ENCODE results near the gene GCAT.

DNA sequence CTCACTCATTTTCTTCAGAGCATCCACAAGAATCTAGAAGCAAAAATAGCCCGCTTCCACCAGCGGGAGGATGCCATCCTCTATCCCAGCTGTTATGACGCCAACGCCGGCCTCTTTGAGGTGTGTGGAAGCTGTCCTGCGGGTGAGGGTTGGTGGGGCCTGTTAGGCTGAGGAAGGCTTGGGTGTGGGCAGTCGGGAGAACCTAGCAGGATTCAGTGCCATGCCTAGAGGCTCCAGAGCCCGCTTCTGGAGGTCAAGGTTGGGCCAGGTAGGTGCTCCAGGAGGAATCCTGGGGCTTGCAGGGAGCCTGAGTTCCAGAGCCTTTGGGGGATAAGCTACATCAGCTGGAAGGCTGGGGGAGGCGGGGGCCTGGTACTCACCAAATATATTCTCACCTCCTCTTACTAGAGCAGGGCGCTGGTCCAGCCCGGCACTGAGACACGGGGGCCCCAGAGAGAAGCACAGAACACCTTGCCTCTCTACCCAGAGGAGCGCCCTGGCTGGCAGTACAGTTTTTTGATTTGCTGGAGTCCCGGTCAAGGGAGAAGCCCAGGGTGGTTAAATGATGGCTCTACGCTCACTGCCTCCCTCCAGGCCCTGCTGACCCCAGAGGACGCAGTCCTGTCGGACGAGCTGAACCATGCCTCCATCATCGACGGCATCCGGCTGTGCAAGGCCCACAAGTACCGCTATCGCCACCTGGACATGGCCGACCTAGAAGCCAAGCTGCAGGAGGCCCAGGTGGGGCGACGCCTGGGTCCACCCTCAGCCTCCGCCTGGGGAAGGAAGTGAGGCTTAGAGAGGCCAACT is 5.3 kb downstream of the GCAT start:
- TF ChIP-seq, protein P1, sequence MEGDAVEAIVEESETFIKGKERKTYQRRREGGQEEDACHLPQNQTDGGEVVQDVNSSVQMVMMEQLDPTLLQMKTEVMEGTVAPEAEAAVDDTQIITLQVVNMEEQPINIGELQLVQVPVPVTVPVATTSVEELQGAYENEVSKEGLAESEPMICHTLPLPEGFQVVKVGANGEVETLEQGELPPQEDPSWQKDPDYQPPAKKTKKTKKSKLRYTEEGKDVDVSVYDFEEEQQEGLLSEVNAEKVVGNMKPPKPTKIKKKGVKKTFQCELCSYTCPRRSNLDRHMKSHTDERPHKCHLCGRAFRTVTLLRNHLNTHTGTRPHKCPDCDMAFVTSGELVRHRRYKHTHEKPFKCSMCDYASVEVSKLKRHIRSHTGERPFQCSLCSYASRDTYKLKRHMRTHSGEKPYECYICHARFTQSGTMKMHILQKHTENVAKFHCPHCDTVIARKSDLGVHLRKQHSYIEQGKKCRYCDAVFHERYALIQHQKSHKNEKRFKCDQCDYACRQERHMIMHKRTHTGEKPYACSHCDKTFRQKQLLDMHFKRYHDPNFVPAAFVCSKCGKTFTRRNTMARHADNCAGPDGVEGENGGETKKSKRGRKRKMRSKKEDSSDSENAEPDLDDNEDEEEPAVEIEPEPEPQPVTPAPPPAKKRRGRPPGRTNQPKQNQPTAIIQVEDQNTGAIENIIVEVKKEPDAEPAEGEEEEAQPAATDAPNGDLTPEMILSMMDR (IDR thresholded peaks at IDR 0.05; ENCODE audit: insufficient read depth, low read length, poor library complexity, severe bottlenecking) = no peak
- no peak for TF ChIP-seq EZH2phosphoT487 (conservative IDR thresholded peaks at IDR 0.05; ENCODE audit: low read length)
